H7 (cell line): ENCODE results near the gene STK32A. TPM values are rescaled to one million over a fixed set of nuclear protein-coding genes. Genes with fewer than 3 reads are reported as not detected.

ENCODE experiments used
- DNase-seq: peaks from one replicate; pipeline ENCODE4 v3.0.0; 2012
- H3K27me3 ChIP-seq: 2 replicates; pipeline ENCODE4 v1.6.0; 2011; ENCODE audit warnings: mild to moderate bottlenecking, low read length; ENCODE audit not compliant: control insufficient read depth, insufficient read depth
- H3K36me3 ChIP-seq: replicated peaks from 2 replicates; pipeline ENCODE4 v1.5.1; 2011; ENCODE audit warnings: low read length; ENCODE audit not compliant: control insufficient read depth, insufficient read depth
- H3K4me3 ChIP-seq: 2 replicates; pipeline ENCODE4 v1.5.1; 2011; ENCODE audit warnings: low read depth, mild to moderate bottlenecking, control low read depth, low read length, moderate library complexity; ENCODE audit not compliant: insufficient read depth
- total RNA-seq: library from RNA; depleted of rRNA; stranded (reverse); fragments of >200 nt; shearing (Covaris generic); gene quantifications from 2 replicates; pipeline ENCODE4 v1.2.3, GENCODE V29; 2014; rRNA removed

STK32A gene
- 0.35 and 0.78 TPM in 2 replicates for total RNA-seq

GRCh38 chr5:147234825-147235635, at the start of gene STK32A:
STK32A (plus strand) TSS chr5:147235026; CDS start chr5:147239635, 4,609 bp downstream.
- Histone ChIP-seq H3K36me3 (no peaks in the 10 kb centered on the region), H3K27me3 (peaks cover 38% of the 10 kb centered on the region), H3K4me3 (peak within 1 kb of the TSS; percentile 74)
- DNase-seq = peak; percentile 91

DNA sequence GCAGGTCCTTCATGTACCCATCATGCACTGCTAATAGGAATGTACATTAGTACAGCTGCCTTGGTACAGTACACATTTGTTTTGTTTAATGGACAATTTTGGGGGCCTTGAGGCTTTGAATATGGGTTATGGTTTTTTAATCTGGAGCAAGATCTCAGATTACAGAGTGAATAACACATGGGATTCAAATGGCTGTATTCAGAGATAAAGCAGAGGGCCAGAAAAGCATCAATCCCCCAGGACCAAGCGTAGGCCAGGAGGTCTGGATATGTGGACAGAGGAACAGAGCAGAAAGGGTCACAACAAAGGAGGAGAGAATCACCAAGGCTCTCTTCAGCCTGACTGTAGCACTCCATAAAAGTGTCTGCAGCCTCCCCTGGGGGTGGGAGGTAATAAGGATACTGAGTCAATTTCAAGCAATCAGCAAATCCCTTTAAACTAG, 47.7 kb upstream of the STK32A start:
- no peak for DNase-seq
- H3K27me3 ChIP-seq = no peaks in the 10 kb centered on the region
- no peak overlapping the region for H3K4me3 ChIP-seq
- H3K36me3 ChIP-seq = no peaks in the 10 kb centered on the region

DNA sequence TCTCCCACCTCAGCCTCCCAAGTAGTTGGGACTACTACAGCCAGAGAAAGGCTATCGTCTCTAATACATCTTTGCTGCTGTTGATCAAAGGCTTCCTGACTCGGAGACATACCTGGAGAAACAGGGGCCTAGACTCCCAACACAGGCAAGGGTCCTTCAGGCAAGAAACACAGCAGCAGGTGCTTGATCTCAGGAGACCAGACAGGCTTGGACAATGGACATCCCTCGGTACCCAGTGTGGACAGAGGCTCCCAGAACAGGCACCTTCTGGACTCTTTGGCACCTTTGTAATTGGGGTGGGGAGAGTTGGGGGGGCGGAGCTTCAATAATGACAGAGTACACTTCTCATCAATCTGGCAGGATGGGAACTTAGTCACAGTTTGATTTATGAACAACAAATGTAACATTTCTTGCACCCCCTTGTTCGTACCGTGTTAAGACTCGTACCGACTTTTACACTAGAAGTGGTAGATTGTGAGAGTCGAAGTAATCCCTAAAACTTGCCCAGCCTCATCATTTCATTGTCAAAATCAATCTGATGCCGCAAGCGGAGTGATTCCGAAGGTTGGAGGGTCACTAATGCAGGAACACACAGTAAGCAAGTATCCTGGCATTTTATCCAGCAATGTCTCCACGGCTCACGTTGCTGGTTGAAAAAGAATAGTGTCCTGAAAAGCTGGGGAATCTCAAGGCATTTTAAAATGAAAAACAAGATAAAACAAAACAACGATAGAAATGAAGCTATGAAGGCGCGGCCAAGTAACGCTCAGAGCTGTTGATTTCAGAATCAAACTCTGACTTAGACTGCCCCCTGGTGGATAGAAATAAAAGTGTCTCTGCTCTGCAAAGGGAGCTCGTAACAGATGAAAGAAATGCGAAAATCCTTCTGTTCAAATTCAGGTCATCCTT, 46.4 kb upstream of the STK32A start:
- Histone ChIP-seq H3K27me3 (no peaks in the 10 kb centered on the region), H3K4me3 (no peak overlapping the region), H3K36me3 (no peaks in the 10 kb centered on the region)
- DNase-seq = peak; percentile 32

- Histone ChIP-seq H3K36me3 (no peaks in the 10 kb centered on the region), H3K4me3 (no peak overlapping the region), H3K27me3 (no peaks in the 10 kb centered on the region)
- DNase-seq = no peak
Measured at GRCh38 chr5:147189109-147189424, 45.8 kb upstream of the STK32A start.

- no peaks in the 10 kb centered on the region for H3K27me3 ChIP-seq
- H3K4me3 ChIP-seq = no peak overlapping the region
- no peak for DNase-seq
- H3K36me3 ChIP-seq = no peaks in the 10 kb centered on the region
Measured at GRCh38 chr5:147190331-147190730, 44.5 kb upstream of the STK32A start.

- H3K27me3 ChIP-seq = no peaks in the 10 kb centered on the region
- H3K36me3 ChIP-seq = no peaks in the 10 kb centered on the region
- no peak overlapping the region for H3K4me3 ChIP-seq
- DNase-seq = no peak
Measured at GRCh38 chr5:147193123-147193522, 41.7 kb upstream of the STK32A start.

GRCh38 chr5:147200004-147200403, 34.8 kb upstream of the STK32A start:
- H3K36me3 ChIP-seq = no peaks in the 10 kb centered on the region
- no peak for DNase-seq
- H3K27me3 ChIP-seq = no peaks in the 10 kb centered on the region
- no peak overlapping the region for H3K4me3 ChIP-seq

GRCh38 chr5:147203213-147203612, 31.6 kb upstream of the STK32A start:
- H3K36me3 ChIP-seq = no peaks in the 10 kb centered on the region
- no peak overlapping the region for H3K4me3 ChIP-seq
- no peak for DNase-seq
- no peaks in the 10 kb centered on the region for H3K27me3 ChIP-seq

GRCh38 chr5:147204576-147204975, 30.2 kb upstream of the STK32A start:
- Histone ChIP-seq H3K4me3 (no peak overlapping the region), H3K27me3 (no peaks in the 10 kb centered on the region), H3K36me3 (no peaks in the 10 kb centered on the region)
- DNase-seq = no peak

DNA sequence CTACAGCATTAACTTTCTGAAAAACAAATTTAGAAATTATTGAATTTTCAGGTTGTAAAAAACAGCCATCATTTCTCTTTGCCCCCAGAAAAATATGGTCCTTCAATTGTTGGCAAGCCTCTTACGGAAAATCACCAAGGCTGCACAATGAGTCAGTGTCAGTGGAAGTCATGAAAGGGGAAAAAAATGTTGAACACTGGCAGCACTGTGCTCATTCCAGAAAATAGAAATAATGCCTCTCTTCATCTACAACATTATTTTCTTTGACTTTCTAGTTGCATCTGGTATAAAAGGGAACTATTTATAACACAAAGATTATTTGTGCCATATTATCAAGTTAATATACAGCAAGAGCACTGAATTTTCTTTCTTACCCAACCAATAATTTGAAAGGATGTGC, 26.7 kb upstream of the STK32A start:
- H3K36me3 ChIP-seq = no peaks in the 10 kb centered on the region
- DNase-seq = no peak
- no peaks in the 10 kb centered on the region for H3K27me3 ChIP-seq
- H3K4me3 ChIP-seq = no peak overlapping the region

- Histone ChIP-seq H3K27me3 (no peaks in the 10 kb centered on the region), H3K4me3 (no peak overlapping the region), H3K36me3 (no peaks in the 10 kb centered on the region)
- no peak for DNase-seq
Measured at GRCh38 chr5:147216552-147217154, 18.2 kb upstream of the STK32A start.

DNA sequence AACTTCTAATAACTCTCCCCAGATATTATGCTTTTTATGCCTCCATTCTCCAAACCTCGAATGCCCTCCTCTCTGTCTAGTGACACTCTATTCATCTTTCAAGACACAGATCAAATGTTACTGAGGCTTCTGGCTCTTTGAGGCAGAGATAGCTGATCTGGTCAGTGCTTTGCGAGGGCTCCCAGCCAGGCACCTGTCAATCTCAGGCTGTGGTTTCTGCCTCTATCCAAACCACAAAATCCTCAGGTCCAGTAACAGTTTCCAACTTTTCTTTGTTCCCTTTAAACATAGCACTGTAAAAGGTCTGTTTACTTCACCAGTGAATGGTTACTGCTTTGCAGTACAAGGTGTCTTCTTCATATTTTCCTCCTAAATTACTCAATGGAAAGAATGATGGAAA, 11.5 kb upstream of the STK32A start:
- no peaks in the 10 kb centered on the region for H3K27me3 ChIP-seq
- DNase-seq = no peak
- no peak overlapping the region for H3K4me3 ChIP-seq
- no peaks in the 10 kb centered on the region for H3K36me3 ChIP-seq

GRCh38 chr5:147223948-147224791, 10.7 kb upstream of the STK32A start:
- Histone ChIP-seq H3K36me3 (no peaks in the 10 kb centered on the region), H3K4me3 (no peak overlapping the region), H3K27me3 (no peaks in the 10 kb centered on the region)
- peak; percentile 70 for DNase-seq

- H3K36me3 ChIP-seq = no peaks in the 10 kb centered on the region
- peaks cover 7% of the 10 kb centered on the region; the same call in 1 of the 2 replicates for H3K27me3 ChIP-seq
- peak; percentile 27 for DNase-seq
- no peak overlapping the region for H3K4me3 ChIP-seq
Measured at GRCh38 chr5:147225938-147226337, 8.9 kb upstream of the STK32A start.
